ENCODE measurements around the gene PAQR7.

The PAQR7 gene, protein sequence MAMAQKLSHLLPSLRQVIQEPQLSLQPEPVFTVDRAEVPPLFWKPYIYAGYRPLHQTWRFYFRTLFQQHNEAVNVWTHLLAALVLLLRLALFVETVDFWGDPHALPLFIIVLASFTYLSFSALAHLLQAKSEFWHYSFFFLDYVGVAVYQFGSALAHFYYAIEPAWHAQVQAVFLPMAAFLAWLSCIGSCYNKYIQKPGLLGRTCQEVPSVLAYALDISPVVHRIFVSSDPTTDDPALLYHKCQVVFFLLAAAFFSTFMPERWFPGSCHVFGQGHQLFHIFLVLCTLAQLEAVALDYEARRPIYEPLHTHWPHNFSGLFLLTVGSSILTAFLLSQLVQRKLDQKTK

DNA sequence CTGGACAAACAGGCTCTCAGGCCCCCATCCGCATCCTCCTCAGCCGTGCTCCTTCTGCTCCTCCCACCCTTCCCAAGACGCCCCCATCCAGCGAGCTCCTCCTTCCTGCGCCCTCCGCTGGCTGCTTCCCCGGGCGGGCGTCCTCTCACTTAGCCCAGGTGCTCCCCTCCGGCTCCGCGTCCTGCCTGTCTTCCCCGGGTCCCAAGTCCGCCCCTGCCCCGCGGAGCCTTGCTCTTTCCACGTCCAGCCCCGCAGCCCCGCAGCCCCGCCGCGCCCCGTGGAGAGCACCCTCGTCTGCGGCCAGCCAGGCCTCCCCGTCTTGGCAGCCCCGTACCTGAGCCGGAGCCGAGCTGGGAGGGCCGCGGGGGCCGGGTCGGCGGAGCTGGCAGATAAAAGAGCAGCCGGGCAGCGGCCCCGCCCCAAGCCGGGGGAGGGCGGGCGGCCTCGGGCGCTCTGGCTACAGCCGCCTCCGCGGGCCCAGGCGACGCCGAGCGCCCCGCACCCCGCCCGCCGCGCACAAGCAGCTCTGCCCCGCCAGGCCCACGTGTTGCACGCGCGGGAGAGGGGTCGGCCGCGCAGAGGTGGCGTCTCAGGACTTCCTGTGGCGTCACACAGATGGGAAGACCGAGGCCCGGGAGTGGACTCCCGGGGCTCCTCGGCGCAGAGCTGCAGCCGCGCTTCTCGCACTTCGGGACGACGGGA lies at the start of gene PAQR7:
Gene PAQR7, minus strand, starts transcription at position 555 of the 702 bp plus-strand sequence. CDS start 11,869 bp downstream, outside the sequence.
- peak in 1 of 2 donors; percentile 28 for DNase-seq (ENCODE audit: low read depth in 2 of 2)

DNA sequence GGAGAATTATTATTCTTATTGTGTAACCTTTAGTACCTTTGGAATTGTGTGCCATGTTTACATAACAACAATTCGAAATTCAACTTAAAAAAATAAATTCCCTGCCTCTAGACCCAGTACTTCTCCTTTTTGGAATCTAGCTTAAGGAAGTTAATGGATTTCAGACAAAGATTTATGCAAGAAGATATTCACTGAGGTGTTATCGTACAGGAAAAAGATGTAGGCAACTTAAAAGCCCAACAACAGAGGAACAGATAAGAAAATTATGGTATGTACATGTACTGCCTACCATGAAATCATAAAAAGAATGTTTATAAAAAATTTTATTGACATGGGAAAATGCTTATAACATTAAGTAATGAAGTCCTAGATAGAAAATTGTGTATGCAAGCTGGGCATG lies 48.9 kb upstream of the PAQR7 start:
- no peak for DNase-seq (ENCODE audit: low read depth in 2 of 2)

DNA sequence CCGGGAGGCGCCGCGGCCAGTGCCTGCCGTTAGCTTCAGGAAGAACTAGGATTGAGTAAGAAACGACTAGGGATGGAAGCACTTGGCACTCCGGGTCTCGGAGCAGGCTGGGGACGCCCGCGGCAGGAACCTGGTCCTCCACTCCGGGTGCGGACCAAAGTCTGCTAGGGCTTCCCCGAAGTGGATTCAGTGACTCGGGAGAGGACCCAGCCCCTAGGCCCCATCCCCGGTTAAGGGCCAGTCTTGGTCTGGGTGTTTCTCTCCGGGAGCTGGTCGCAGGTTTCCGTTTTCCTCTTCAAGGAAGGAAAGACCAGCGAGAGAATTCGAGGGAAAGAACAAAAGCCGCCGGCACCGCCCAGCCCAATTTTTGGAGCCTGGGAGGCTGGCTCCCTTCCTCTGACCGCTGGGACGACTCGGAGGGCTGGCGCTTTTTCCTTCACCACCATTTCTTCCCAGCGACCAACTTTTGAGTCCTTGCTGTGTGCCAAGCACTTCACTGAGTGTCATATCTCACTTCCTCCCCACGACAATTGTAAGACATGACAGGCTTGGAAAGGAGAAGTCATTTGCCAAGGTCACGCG lies 47.6 kb upstream of the PAQR7 start:
- peak in 1 of 2 donors; percentile 4 for DNase-seq (ENCODE audit: low read depth in 2 of 2)

DNA sequence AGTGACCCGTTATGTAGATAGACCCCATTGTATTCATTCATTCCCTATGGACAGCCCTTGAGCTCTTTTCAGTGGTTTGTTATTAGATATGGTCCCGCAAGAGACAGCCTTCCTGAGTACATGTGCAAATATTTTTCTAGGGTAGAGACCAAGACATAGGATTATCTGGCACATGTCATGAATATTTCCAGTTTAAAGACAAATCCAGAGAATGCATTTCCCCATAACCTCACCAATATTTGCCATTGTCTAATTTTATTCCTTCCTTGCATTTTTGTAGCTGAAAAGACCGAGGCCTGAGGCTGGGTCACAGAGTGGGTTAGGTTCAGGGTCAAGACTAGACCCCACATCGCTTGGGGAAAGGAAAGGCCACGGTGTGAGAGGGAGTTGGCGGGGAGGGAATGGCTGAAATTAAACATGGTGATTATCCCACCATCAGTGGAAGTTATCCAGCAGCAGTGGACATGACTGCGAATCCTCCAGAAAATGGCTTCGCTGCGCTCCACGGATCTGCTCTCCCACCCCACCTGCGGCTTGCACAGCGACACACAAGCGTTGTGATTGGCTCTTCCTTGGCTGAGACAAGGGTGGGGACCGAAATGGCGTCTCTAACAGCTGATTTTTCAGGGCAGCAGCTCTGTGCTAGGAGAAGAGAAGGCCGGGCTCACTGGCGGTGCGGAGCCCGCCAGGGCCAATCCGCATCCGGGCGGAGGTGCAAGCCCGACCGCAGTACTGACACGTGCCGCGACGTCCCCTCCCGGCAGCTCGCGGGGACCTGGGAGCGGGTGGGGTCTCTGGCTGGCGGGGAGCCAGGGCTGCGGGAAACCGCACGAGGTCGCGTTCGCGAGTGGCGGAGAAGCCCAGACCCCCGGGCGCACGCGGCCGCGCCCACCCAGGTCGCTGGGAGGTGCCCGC lies 46.8 kb upstream of the PAQR7 start:
- peak in 1 of 2 donors; percentile 16 for DNase-seq (ENCODE audit: low read depth in 2 of 2)

DNA sequence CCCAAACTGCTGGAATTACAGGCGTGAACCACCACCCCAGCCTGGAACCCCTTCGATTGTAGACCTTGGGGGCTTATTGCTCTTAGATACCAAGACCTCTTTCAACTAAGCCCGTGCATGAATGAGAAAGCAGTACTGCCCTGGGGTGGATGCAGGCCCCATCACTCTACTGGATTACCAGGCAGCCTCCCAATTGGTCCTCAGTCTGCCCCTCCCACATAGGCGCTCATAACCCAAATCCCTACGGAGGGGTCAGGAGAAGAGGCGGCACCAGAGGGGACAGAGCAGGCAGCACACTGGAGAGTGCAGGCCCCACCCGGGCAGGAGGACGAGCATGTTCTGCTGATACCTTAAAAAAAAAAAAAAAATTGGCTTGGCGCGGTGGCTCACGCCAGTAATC lies 43.1 kb upstream of the PAQR7 start:
- no peak for DNase-seq (ENCODE audit: low read depth in 2 of 2)

DNA sequence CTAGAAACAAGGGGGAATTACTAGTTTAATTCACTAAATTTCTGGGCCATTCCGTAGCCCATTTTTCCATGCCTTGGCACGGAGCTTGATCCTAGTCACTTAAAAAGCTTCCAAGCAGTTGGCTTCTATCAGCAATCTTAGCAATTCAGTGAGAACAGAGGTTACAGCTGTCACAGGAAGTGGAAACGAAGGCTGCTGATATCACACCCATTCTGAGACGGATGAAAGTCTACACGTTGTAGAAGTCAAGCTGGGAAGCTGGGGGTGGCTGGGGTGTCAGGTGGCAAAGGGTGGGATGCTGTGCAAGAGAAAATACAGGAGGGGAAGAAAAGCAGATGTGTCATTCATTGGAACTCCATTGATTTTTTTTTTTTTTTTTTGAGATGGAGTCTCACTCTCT lies 42.5 kb upstream of the PAQR7 start:
- no peak for DNase-seq (ENCODE audit: low read depth in 2 of 2)

DNA sequence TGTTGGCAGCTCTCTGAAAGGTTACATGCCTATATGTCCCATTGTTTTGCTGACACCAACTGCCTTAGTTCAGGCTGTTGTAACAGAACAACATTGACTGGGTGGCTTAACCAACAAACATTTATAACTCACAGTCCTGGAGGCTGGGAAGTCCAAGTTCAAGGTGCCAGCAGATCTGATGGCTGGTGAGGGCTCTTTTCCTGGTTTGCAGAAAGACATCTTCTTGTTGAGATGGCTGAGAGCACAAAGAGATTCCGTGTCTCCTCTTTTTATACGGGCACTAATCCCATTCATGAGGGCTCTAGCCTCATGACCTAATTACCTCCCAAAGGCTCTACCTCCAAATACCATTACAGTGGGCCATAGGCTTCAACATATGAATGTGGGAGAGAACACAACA lies 41.0 kb upstream of the PAQR7 start:
- no peak for DNase-seq (ENCODE audit: low read depth in 2 of 2)

DNA sequence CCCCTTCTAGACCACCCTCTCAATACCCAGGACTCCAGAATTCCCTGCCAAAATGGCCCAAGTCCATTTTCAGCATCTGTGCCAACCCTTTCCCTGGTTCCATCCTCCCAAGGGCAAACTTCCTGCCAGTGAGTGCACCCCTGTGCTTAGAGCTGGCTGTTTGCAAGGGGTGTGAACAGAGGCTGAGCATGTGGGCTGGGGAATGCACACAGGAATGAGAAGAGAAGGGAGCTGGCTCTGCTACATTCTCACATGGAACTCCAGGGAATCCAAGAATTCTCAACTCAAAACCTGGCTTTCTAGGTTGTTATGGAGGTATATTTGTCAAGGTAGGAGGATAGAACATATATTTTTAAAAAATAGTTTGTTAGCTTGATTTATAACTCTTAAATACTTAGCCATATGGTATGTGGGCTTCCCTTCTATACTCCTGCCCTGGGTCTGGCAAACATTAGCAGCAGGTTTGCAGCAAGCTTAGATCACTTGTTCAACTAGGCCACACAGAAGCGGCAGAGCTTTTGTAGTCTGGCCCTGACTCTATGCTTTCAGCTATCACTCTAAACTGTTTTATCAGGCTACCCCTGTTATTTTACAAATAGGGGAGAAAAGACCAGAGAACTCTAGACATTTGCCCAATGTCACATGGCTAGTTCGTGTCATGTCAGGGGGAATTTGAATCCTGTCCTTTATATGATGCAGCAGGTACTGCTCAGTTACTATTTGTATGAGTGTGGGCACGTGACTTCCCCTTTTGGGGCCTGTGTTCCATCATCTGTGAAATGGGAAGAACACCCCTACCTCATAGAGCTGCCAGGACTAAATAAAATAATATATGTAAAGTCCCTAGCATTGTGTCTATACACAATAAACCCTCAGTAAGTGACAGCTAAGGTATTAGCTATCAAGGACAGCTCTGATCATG lies 38.8 kb upstream of the PAQR7 start:
- no peak for DNase-seq (ENCODE audit: low read depth in 2 of 2)

DNA sequence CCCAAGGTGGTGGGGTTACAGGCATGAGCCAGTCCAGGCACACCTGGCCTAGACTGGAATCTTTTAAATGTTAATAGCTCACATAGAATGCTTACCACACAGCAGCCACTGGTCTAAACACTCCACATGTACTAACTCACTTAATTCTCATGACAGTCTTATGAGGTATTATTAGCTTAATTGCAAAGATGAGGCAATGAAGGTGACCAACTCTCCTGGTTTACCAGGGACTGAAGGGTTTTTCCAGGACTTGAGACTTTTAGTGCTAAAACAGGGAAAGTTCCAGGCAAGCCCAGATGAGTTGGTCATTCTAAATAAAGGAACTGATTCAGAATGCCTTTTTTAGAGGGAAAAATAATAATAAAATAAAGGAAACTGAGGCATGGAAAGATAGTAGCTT lies 37.7 kb upstream of the PAQR7 start:
- no peak for DNase-seq (ENCODE audit: low read depth in 2 of 2)

DNA sequence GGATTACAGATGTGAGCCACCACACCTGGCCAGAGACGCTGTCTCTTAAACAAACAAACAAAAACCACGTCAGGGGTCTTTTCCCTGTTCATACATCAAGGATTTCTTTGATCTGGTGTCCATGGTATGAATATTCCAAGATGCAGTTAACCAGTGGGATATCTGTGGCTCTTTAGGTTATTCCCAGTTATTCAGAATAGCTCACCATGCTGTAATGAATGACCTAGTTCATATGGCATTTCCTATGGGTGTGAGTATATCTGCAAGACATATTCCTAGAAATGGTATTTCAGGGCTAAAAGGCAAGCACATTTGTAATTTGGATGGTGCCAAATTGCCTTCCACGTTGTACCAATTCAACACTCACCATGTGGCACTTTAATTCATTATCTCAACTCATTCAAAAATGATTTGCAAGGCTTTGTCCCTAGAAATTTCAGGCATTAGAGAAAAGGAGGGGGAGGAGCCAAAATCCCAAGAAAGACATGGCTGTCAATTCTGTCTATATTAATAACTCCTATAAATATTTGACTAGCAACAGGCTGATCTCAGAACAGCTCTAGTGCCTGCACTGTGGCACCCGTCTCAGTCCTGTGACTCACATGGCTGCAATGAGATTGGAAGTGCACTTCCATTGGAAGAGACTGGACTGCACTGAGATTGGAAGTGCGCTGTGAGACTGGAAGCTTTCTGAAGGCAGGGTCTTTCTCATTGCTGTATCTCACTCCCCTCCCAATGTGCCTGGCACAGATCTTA lies 36.7 kb upstream of the PAQR7 start:
- DNase-seq (ENCODE audit: low read depth in 2 of 2), result no peak

DNA sequence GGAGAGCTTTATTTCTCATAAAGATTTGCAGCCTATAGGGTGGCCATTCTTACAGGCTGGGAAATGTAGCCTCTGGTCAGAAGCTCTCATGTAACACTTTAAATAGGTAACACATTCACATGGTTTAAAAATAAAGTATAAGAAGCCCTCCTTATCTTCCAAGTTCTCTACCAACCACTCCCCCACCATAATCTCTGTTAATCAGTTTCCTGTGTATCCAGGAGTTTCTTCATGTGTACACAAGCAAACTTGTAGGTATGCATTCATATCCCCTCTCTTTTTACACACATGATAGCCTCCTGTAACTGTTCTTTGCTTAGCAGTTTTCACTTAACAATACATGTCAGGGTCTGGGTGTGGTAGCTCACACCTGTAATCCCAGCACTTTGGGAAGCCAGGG lies 35.7 kb upstream of the PAQR7 start:
- DNase-seq (ENCODE audit: low read depth in 2 of 2), result no peak

DNA sequence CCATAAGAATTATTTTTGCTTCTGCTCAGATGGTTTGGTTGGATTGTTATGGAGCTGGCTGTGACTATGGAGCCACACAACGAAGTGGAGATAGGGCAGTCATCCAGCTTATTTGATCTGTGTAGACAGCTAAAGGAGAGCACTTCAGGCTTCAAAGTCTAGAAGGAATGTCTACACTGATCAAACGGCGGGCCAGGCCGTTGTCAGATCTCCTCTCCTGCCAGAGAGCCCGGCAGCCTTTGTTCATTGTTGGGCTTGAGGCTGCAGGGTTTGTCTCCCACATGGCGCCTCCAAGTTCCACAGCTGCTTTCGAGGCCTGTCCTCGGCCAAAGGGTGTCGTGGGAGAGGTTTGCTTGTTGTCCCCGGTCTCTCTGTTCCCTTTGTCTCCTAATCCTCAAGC lies 33.5 kb upstream of the PAQR7 start:
- no peak for DNase-seq (ENCODE audit: low read depth in 2 of 2)

DNA sequence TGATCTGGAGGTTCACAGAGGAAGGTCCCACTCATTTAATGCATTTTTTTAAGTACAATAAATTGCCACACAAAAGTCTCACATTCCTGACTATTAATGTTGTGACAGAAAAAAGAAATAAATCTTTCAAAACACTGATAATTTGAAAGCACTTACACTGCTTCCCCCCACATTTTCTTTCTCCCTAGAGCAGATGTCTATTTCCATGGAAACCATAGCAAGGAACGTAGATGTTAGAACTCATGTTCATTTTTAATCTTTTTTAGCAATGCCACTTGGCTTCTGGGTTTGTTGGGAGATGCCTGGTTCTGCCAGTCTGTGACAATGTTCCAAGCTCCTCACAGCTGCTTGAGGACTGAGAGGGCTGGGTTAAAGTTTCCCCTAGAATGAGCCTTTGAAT lies 32.7 kb upstream of the PAQR7 start:
- DNase-seq (ENCODE audit: low read depth in 2 of 2), result no peak

DNA sequence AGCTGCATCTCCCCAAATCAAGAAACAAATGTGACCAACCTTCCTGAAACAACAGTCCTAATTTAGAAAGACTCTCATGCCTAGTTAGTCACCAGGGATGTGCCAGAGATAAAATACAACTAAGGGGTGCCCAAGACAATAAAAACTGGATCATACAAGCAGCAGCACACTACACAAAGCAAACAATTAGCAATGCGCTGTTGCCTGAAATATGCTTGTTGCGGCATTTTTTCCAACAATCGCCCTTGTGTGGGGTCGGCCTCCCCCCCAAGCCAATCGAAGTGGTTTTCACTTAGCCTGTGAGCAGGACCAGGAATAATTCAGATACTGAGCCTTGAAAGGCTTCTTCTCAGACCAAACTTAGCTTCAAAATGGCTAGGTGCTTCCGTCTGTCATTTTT lies 32.1 kb upstream of the PAQR7 start:
- DNase-seq (ENCODE audit: low read depth in 2 of 2), result no peak

DNA sequence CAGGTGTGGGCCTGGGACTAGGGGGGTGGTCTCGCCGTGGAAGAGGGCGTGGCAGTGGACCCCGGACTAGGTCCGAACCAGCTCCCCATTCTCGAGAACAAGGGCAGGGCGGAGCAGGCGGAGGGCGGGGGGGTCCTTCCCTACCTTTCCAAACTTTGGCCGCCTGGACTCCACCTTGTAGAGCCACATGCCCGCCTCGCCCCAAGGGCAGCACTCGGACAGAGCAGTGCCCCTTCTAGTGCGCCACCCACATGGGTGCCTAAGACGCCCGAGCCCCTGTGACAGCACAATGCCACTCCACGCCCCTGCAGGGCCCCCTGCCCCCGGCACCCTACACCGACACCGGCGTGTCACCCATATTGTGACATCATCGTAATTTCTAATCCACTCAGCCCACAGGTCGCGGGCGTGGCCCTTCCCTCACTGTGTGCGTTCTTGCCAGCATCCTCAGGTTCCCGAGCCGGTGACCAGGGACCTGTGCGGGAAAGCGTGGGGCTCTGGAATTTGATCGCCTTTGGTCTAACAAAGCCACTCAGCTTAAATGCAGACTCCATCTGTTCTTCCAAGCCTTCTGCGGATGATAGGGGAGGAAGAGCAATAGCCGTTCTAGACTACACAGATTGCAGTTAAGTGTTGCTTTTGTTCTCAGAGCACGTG lies 31.3 kb upstream of the PAQR7 start:
- no peak for DNase-seq (ENCODE audit: low read depth in 2 of 2)

DNA sequence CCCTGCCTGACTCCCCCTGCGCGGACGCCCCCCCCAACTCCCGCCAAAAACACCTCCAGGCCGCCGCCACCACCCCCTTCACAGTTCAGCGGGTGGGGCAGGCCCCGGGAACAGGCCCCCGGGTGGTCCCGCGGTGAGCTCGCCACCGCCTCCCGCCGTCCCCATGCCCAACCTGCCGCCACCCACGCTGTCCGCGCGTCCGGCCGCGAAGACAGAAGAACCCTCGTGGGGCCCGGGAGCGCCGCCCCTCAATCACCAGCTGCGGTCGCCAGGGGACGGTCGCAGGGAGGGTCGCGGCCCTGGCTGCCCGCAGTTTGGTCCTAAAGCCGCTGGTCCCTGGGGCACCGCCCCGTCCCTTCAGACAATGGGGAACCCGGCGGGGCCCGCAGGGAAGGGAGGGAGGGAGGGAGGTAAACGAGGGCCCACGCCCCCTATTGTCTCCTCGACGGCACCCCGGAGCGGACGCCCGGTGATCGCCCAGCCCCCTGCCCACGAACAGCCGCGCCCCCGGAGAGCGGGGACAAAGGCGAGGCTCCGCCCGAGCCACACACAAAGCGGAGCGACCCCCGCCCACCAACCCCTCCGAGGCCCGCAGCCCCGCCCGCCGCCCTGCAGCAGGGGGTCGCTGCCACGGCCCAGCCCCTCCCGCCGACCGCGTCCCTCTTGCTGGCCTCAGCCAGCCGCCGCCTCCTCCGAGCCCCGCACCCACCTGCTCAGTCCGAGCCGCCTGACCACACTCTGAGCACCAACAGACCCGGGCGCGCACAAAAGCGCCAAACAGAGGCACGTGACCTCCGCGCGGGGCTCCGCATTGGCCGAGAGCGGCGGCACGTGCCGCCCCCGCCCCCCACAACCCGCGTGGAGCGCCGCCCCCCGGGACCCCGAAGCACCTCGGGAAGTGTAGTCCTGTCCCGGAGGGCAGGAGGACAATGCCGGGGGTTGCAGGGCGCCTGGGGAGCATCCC lies 30.5 kb upstream of the PAQR7 start, which contains the start of gene STMN1:
Gene STMN1, minus strand, starts transcription at position 740 of the 964 bp plus-strand sequence. CDS start 1,743 bp downstream, outside the sequence.
- DNase-seq (ENCODE audit: low read depth in 2 of 2), result peak; percentile 74 to 80

DNA sequence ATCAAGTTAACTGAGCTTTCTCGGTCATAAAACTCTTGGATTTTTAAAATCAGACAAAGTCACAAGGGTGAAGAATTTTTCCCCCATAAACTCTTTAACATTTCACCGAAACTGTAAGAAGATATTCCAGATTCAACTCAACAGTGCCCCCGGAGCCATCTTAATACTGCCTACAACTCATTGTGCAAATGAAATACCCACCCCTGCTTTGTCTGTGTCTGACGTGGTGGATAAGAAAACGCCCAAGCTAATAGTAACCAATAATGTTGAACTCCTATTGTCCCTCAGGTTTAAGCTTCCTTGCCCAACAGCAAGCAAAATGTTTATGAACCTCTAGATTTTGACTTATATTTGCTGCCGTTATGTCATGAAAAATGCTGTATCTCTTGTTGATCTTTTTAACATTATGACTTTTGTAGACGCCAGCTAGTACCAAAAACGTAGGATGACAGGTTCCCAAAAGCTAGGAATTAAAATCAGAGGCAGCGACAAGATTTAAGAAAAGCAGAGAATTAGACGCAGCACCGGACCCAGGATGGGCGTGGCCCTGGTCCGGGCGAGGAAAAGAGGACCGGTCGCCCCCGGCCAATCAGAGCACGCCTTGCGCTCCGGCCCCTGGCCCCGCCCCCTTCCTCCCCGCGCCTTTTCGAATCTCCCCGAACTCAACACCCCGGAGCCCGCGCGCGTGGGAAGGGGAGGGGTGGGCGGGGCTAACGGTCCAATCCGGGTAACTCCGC lies 29.6 kb upstream of the PAQR7 start:
- peak; percentile 73 to 90 for DNase-seq (ENCODE audit: low read depth in 2 of 2)

DNA sequence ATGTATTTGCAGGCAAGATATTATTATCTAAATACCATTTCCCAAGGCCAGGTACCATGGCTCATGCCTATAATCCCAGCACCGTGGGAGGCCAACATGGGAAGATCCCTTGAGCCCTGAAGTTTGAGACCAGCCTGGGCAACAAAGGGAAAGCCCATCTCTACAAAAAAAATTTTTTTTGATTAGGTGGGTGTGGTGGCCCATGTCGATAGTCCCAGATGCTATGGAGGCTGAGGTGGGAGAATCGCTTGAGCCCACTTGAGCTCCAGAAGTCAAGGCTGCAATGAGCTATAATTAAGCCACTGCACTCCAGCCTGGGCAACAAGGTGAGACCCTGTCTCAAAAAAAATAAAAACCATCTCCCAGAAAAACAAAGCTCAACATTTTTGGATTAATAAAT lies 28.5 kb upstream of the PAQR7 start:
- DNase-seq (ENCODE audit: low read depth in 2 of 2), result no peak

Data from stimulated activated CD4-positive, alpha-beta T cell treated with anti-CD3 and anti-CD28 coated beads, Interleukin-1b, Interleukin-23, amount 100 ng/mL, for 1 hour (primary cell).